ENCODE results near the gene CCND3.

CCND3 gene

DNA sequence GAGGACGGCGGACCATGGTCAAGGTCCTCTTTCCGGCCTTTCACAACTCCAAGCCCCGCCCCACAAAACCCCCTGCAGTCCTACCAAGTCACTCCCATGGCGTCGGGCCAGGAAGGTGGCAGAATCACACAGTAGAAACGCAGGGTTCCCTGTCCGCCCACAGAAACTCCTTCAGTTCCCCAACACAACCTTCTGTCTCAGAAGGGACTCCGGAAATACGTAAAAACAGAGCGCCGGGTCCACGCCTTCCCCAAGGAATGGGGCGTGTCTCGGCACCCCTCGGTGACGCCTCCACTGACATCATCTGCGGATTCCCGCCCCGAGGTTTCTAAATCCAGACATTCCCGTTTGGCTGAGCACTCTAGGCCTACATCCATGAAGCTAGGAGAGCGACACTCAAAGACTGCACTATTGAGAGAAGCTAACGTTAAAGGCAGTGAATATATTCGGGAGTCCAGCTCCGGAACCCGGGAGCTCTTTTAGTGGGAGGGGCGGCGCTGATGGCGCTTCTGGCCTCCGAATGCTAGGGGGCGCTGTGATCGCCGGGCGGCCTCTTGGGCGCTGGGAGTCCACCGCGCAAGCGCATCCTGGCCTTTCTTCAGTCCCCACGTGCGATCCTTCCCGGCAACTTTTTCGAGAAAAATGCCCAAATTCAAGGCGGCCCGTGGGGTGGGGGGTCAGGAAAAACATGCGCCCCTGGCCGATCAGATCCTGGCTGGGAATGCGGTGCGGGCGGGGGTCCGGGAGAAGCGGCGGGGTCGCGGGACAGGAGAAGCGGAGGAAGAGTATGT, 20.5 kb downstream of the CCND3 start, which contains the start of the genes BYSL and MED20:
Gene BYSL (plus strand): TSS at position 579 of the 791 bp plus-strand sequence. CDS start 64 bp downstream, at position 643.
Gene MED20 (minus strand): TSS at position 219 of the 791 bp plus-strand sequence. CDS start 121 bp downstream, at position 98.
- peak; percentile 96 for DNase-seq (ENCODE audit: low spot score)

DNA sequence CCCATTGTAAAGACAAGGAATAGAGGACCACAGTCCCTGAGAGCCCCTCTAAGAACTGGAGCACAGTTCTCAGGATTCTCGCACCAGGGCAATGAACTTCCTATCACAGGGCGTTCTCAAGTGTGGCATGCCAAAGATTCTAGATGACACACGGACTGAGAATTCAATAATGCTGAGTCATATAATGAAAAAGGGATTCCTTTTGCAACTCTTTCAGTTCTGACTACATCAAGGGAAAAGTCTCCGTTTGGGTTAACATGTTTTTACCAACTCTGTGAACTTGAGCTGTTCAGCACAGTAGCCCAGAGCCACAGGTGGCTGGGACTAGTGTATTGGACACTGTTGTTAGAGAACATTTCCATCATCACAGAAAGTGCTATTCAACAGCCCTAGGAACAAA, 24.1 kb downstream of the CCND3 start:
- no peak for DNase-seq (ENCODE audit: low spot score)

- no peak for DNase-seq (ENCODE audit: low spot score)
These were observed 26.6 kb downstream of the CCND3 start for GRCh38 chr6:41914869-41915530.

- no peak for DNase-seq (ENCODE audit: low spot score)
These were observed 27.3 kb downstream of the CCND3 start for GRCh38 chr6:41914343-41914742.

DNA sequence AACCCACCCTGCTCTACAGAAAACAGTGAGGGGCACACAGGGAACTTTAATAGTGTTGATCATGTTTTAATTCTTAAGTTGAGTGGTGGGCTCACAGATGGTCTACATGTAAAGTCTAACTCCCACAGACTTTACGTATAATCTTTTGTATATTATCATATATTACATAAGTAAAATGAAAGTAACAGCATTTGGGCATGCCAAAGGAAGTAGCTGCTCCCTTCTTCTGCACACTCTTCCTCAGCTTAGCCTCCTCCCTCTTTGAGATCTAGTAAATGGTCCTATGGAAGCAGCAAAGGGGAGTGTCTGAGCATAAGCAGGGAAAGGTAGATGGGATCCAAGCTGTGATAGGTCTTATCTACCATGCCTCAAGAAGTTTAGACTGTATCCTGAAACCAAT, 31.9 kb downstream of the CCND3 start:
- no peak for DNase-seq (ENCODE audit: low spot score)

GRCh38 chr6:41901882-41902519, 39.6 kb downstream of the CCND3 start:
- no peak for DNase-seq (ENCODE audit: low spot score)

DNA sequence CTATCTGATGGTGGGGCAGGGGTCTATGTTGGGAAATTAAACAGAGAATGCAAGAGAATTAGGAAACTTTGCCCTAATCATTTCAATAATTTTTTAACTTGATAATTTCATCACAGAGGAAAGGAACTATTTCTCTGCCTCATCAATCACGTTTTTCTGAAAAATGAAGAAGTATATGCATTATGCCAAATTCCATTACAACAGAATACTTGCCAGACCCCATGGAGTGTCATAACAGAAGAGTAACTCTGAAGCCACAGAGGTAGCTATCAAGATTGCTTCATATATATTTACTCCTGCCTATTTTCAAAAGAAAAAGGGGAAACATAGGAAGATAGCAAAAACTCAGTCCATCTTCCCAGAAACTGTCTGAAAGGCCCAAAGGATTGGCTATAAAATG, 40.7 kb downstream of the CCND3 start:
- no peak for DNase-seq (ENCODE audit: low spot score)

GRCh38 chr6:41896281-41896680, 45.3 kb downstream of the CCND3 start:
- no peak for DNase-seq (ENCODE audit: low spot score)

- DNase-seq (ENCODE audit: low spot score) = peak; percentile 87
These were observed 46.0 kb downstream of the CCND3 start, which contains the start of gene USP49 for GRCh38 chr6:41895300-41896233. Gene USP49 (minus strand): TSS chr6:41895375. CDS start chr6:41806983, 88,392 bp downstream.

DNA sequence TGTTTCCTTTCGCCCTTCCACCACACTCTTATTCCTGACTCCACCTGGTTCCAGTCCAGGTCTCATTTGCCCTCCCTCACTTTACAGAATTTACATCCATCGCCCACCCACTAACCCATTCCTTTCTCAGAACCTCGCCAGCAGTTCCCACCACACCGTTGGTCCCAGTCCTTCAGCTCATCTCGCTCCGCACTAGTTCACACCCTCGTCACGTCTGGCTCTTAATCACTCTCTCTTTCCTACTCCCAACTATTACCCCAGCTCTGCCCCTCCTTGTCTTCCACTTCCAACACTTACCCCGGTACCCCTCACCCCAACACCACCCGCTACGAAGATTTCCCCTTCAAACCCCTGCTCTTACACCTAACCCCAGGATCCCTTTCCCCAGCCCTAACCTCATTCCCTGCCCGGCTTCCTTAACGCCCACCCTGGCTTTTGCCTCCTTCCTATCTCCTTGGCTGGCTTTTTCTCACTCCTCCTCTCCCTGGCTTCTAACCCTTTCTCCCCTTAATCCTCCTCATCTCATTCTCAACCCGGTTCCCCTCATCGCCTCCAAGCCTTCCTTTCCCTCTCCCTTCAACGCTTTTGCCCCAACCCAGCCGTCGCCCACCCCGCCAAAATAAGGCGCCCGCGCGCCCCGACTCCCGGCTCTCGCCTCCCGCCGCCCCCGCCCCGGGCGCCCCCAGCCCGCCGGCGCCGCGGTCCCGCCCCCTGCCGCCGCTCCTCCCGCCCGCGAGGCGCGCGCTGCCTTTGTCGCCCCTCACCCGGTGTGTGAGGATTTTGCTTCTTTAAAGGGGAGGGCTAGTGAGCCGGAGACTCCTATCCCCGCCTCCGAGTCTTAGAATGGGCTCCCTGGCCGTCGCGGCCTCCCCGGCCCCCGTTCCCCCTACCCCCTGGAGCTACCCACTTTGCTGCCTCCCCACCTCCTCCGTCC, 47.0 kb downstream of the CCND3 start:
- peak; percentile 3 for DNase-seq (ENCODE audit: low spot score)

- DNase-seq (ENCODE audit: low spot score) = no peak
These were observed 48.6 kb downstream of the CCND3 start for GRCh38 chr6:41892921-41893564.

- DNase-seq (ENCODE audit: low spot score) = no peak
These were observed 54.3 kb downstream of the CCND3 start for GRCh38 chr6:41887331-41887751.

GRCh38 chr6:41885930-41886329, 55.7 kb downstream of the CCND3 start:
- DNase-seq (ENCODE audit: low spot score) = no peak

GRCh38 chr6:41884957-41885356, 56.7 kb downstream of the CCND3 start:
- no peak for DNase-seq (ENCODE audit: low spot score)
